K562 (cell line): ENCODE data around the gene MPC1. TPM values are rescaled to one million over a fixed set of nuclear protein-coding genes. Genes with fewer than 3 reads are reported as not detected.

Experiments used
- CBFA2T3 ChIP-seq: fragments of 450-650 bp; IDR thresholded peaks from 2 replicates; pipeline ENCODE4 v1.6.1; 2017
- CEBPG ChIP-seq, 3 experiments: fragments of 200-800 bp in 1 of 3; sonication (Bioruptor generic) in 1 of 3; sonication (generic) in 1 of 3; formaldehyde crosslinking in 1 of 3; IDR thresholded peaks in 2 of 3; conservative IDR thresholded peaks in 1 of 3; 2 replicates each; pipeline versions ENCODE4 v1.6.1 to v1.8.0; 2016 to 2022; ENCODE audit warnings: missing compliant biosample characterization in 2 of 3, missing genetic modification characterization in 2 of 3, mild to moderate bottlenecking in 1 of 3, missing genetic modification reagents in 1 of 3
- CTCF ChIP-seq, 3 experiments: IDR thresholded peaks in 2 of 3; conservative IDR thresholded peaks in 1 of 3; 2 replicates each; pipeline ENCODE4 v1.5.1; 2011 to 2012; ENCODE audit warnings: low read length in 3 of 3, mild to moderate bottlenecking in 3 of 3, control low read depth in 2 of 3, improper control_type of control experiment in 1 of 3, inconsistent platforms in 1 of 3, low read depth in 1 of 3, mixed read lengths in 1 of 3, moderate library complexity in 1 of 3; ENCODE audit not compliant: insufficient read depth in 2 of 3
- CUX1 ChIP-seq: fragments of 200-800 bp; sonication (Bioruptor generic); IDR thresholded peaks from 2 replicates; pipeline ENCODE4 v1.6.1; 2016; ENCODE audit warnings: missing genetic modification characterization, missing compliant biosample characterization
- ETV5 ChIP-seq: sonication (generic); formaldehyde crosslinking; IDR thresholded peaks from 2 replicates; pipeline ENCODE4 v1.4.0; 2020; ENCODE audit warnings: low read depth, mild to moderate bottlenecking, missing genetic modification reagents
- GABPB2 ChIP-seq: fragments of 250-450 bp; sonication (Bioruptor Pico); conservative IDR thresholded peaks from 2 replicates; pipeline ENCODE4 v1.5.1; 2021; ENCODE audit warnings: mild to moderate bottlenecking
- HLTF ChIP-seq: fragments of 450-650 bp; IDR thresholded peaks from 2 replicates; pipeline ENCODE4 v1.6.1; 2016
- MCM7 ChIP-seq, 2 experiments: fragments of 450-650 bp; IDR thresholded peaks; 2 replicates each; pipeline ENCODE4 v1.6.1; 2016 to 2018
- MEF2D ChIP-seq: conservative IDR thresholded peaks from 2 replicates; pipeline ENCODE4 v1.6.1; 2016; ENCODE audit warnings: low read depth, missing genetic modification characterization, missing compliant biosample characterization
- PTRF ChIP-seq: fragments of 450-650 bp; IDR thresholded peaks from 2 replicates; pipeline ENCODE4 v1.6.1; 2016; ENCODE audit warnings: mild to moderate bottlenecking, missing genetic modification characterization, missing compliant biosample characterization
- RB1 ChIP-seq: fragments of 450-650 bp; IDR thresholded peaks from 2 replicates; pipeline ENCODE4 v1.6.1; 2017; ENCODE audit warnings: low read depth, mild to moderate bottlenecking
- SP1 ChIP-seq: sonication (generic); formaldehyde crosslinking; IDR thresholded peaks from 2 replicates; pipeline ENCODE4 v1.8.1; 2022; ENCODE audit warnings: mild to moderate bottlenecking, missing genetic modification reagents
- STAT5A ChIP-seq: IDR thresholded peaks from 2 replicates; pipeline ENCODE4 v1.6.1; 2012; ENCODE audit warnings: low read length, inconsistent platforms, borderline replicate concordance
- TAF7 ChIP-seq: fragments of 450-650 bp; IDR thresholded peaks from 2 replicates; pipeline ENCODE4 v1.6.1; 2016; ENCODE audit warnings: missing genetic modification characterization, missing compliant biosample characterization
- ZNF124 ChIP-seq: sonication (generic); formaldehyde crosslinking; IDR thresholded peaks from 2 replicates; pipeline ENCODE4 v1.8.1; 2022; ENCODE audit warnings: missing genetic modification reagents
- ZNF511 ChIP-seq: sonication (generic); formaldehyde crosslinking; IDR thresholded peaks from 2 replicates; pipeline ENCODE4 v1.8.0; 2022; ENCODE audit warnings: mild to moderate bottlenecking, missing genetic modification reagents
- ZNF644 ChIP-seq: fragments of 200-800 bp; sonication (Bioruptor generic); IDR thresholded peaks from 2 replicates; pipeline ENCODE4 v1.6.1; 2016; ENCODE audit warnings: low read depth, missing genetic modification characterization, missing compliant biosample characterization
- ZNF707 ChIP-seq: fragments of 250-450 bp; sonication (Bioruptor Pico); conservative IDR thresholded peaks from 2 replicates; pipeline ENCODE4 v1.8.0; 2022; ENCODE audit warnings: inconsistent platforms, mild to moderate bottlenecking, moderate library complexity
- polyA plus RNA-seq, 8 experiments: library from polyadenylated mRNA; depleted of rRNA in 4 of 8; stranded (reverse) in 5 of 8; unstranded in 3 of 8; fragments of >200 nt; fragmentation: Nextera tagmentation in 2 of 8; fragmentation: Illumina TruSeq in 1 of 8; extraction: Ambion mirVana in 2 of 8; extraction: Trizol in 1 of 8; gene quantifications; 2 replicates each; pipeline versions ENCODE4 v1.2.1 to v1.2.3, GENCODE V29; 2011 to 2014; ENCODE audit warnings: inconsistent platforms in 1 of 8, missing spikeins in 1 of 8
- total RNA-seq, 7 experiments: library from RNA; depleted of rRNA in 6 of 7; stranded (reverse); fragments of >200 nt in 6 of 7; fragmentation: Illumina TruSeq in 2 of 7; extraction: Trizol in 2 of 7; gene quantifications; 2 replicates each; pipeline versions ENCODE4 v1.2.1 to v1.2.3, GENCODE V29; 2011 to 2021; ENCODE audit warnings: low replicate concordance in 1 of 7
- TF ChIP-seq, protein P1 (sequence below): fragments of 250-450 bp; sonication (Bioruptor Pico); IDR thresholded peaks from 2 replicates; pipeline ENCODE4 v1.4.0; 2020; ENCODE audit warnings: mild to moderate bottlenecking, moderate library complexity

The MPC1 gene
- total and polyA plus RNA-seq, 9 of the 15 experiments (the other 6 are each of a cell fraction or from before 2014, with no cell fraction given): 78.6 to 185 (median 138) TPM

- peak; percentile 93 to 98 (median 95) for TF ChIP-seq CTCF (IDR thresholded peaks at IDR 0.05 in 2 of 3, conservative IDR thresholded peaks at IDR 0.05 in 1 of 3; ENCODE audit: insufficient read depth in 2 of 3, low read depth in 1 of 3, low read length in 3 of 3)
- 0 out of 2 replicates have a peak, but pooled peaks have one; percentile 40 for TF ChIP-seq ZNF511 (CRISPR knock-in tag)
- TF ChIP-seq PTRF (tag): no peak
- TF ChIP-seq RB1: peak; percentile 83; the same call in 1 of the 2 replicates
- no peak for TF ChIP-seq HLTF
- TF ChIP-seq MCM7 (IDR thresholded peaks at IDR 0.05): no peak
- peak; percentile 61; the same call in 1 of the 2 replicates for TF ChIP-seq ETV5 (CRISPR knock-in tag)
- TF ChIP-seq TAF7 (tag): no peak
- no peak for TF ChIP-seq CBFA2T3
- TF ChIP-seq, protein P1, sequence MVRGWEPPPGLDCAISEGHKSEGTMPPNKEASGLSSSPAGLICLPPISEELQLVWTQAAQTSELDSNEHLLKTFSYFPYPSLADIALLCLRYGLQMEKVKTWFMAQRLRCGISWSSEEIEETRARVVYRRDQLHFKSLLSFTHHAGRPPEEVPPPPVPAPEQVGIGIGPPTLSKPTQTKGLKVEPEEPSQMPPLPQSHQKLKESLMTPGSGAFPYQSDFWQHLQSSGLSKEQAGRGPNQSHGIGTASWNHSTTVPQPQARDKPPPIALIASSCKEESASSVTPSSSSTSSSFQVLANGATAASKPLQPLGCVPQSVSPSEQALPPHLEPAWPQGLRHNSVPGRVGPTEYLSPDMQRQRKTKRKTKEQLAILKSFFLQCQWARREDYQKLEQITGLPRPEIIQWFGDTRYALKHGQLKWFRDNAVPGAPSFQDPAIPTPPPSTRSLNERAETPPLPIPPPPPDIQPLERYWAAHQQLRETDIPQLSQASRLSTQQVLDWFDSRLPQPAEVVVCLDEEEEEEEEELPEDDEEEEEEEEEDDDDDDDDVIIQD (CRISPR knock-in tag): no peak
- TF ChIP-seq SP1 (CRISPR knock-in tag): no peak
- TF ChIP-seq GABPB2 (CRISPR knock-in tag): no peak
- TF ChIP-seq ZNF124 (CRISPR knock-in tag): no peak
- no peak for TF ChIP-seq ZNF707 (CRISPR knock-in tag)
- no peak for TF ChIP-seq MEF2D (tag)
- TF ChIP-seq ZNF644 (tag): no peak
- no peak for TF ChIP-seq CEBPG (CRISPR knock-in tag; IDR thresholded peaks at IDR 0.05)
- no peak for TF ChIP-seq CEBPG (tag; conservative IDR thresholded peaks at IDR 0.05 in 1 of 2, IDR thresholded peaks at IDR 0.05 in 1 of 2)
- no peak for TF ChIP-seq STAT5A
- no peak for TF ChIP-seq CUX1
These were observed 824 bp downstream of the MPC1 start (continued) for GRCh38 chr6:166381733-166382499.
